ENCODE measurements around the gene CRYM.
A peak's percentile ranks its signal among the peaks of the same experiment; 100 is the strongest.

CRYM gene

DNA sequence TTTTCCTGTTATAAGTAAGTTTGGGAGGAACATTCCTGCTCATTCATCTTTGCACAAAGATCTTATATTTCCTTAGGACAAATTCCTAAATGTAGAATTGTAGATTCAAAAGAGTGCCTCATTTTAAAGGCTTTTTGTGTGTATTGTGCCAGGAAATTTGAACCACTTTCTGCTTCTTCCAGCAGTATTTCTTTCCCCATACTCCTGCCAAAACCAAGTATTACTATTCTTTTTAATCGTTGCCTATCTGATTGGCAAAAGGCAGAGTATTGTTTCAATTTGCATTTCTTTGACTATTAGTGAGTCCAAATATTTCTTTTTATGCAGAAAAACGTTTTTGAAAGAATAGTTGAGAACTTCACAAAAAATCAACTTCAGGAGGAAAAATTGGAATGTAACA is 35.3 kb downstream of the CRYM start:
- no peak for DNase-seq

DNA sequence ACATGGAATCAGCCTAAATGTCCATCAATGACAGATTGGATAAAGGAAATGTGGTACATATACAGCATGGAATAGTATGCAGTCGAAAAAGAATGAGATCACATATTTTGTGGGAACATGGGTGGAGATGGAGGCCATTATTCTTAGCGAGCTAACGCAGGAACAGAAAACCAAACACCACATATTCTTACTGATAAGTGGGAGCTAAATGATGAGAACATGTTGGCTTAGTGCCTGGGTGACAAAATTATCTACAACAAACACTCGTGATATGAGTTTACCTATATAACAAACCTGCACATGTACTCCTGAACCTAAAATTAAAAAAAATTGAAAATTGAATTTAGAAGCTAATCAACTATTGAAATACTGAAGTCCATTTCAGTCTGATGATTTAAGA is 38.4 kb downstream of the CRYM start:
- no peak for DNase-seq

DNA sequence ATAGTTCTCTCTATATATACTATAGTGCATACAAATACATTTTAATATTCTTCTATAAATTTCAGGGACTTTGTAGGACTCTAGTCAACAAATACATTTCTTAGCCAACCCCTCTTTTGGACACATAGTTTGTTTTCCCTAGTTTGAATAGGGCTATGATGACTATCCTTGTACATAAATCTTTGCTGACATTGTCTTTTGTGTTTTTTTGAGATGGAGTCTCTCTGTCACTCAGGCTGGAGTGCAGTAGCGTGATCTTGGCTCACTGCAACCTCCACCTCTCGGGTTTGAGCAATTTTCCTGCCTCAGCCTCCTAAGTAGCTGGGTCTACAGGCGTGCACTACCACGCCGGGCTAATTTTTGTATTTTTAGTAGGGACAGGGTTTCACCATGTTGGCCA is 41.3 kb downstream of the CRYM start:
- DNase-seq: no peak

DNA sequence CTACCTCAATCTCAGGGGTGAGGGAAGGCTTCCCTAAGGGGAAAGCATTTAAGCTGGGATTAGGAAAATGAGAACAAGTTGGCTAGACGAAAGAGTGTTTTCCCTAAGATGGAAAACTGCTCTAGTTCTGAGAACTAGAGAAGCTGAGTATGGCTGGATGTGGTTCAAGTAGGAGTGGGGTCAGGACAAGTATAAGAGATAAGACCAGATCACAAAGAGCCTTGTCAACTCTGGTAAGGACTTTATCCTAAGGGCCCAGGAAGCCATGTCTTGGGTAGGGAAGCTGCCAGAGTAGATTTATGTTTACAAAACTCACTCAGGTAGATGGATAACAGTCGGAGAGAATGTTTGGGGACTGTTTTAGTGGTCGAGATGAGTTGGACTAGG is 42.9 kb downstream of the CRYM start:
- no peak for DNase-seq

DNA sequence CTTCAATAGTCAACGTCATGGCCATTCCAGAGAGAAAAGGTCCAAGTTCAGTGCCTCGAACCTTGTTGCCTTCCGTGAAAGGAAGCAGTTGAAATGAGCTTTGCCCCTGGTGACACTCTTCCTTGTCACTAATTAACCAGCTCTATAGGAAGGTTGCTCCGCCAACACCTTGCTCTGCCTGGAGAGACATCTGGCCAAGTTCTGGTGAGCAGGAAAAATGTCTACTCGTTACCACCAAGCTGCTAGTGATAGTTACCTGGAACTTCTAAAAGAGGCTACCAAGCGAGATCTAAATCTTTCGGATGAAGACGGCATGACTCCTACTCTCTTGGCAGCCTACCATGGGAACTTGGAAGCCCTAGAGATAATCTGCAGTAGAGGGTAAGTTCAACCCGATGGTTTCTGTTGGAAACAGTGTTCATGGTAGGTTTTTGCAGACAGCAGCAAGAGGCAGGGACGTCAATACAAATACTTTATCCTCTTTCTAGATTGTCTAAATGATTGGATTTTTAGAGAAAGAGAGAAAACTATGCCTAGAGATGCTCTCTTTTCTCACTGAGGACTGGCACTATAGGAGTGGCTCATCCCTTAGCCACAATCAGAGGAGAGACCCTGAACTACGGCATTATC is 44.5 kb downstream of the CRYM start, which contains the start of gene ANKS4B:
TSS of gene ANKS4B (plus strand) at position 179 of the 630 bp plus-strand sequence. CDS start at position 218, 39 bp downstream.
- DNase-seq: no peak

DNA sequence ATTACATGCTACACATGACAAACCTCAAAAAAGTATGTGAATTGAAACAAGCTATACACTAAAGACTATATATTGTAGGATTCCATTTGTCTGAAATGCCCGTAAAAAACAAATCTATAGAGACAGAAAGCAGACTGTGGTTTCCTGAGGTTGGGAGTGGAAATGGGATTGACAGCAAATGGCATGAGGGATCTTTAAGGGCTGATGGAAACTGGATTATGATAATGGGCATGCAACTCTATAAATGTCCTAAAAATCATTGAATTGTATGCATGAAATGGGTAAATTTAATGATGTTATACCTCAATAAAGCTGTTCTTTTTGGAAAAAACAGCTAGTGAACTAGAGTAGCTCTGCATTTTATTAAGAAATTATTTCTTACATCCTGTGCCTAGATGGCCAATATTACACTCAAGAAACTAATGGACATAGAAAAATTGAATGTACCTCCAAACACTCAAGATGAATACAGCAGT is 45.0 kb downstream of the CRYM start:
- DNase-seq: no peak

DNA sequence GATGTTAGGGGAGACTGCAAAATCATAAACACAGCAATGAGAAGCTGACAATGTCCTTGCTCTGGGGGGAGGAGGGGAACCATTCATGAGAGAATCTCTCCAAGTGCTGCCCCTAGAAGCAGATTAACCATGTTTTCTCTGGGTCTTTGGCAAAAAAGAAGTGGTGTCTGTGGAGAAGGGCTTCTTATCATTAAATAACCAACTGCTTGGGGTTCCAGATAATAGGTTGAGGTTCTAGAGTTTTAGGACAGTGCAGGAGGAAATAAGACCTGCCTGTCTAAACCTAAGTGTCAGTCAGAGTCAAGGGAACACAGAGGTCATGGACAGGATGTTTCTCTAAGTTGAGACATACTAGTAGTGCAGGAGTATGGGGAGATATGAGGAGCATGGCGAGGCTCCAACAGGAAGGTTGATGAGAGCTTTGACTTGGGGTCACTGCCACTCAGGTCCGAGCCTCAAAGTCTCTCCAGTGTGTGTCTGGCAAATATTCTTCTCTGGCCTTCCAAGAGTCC is 49.7 kb downstream of the CRYM start:
- no peak for DNase-seq

DNA sequence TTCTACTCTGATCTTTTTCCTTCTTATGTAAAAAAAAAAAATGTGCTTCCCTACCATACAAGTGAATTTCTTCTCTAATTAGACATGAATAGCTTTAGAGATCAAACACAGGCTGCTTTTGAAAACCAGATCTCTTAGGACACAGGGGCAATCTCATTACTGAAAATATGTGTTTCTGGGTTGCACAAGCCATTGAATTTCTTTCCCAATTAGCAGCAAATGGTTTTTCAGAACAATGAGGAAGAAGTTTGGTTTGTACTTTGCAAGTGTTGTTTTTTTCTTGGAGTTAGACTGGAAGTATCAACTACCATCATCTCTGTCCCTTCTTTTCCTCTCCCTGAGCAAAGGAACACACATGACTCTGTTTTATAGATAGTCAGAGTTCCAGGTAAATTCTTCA is 50.2 kb downstream of the CRYM start:
- no peak for DNase-seq

DNA sequence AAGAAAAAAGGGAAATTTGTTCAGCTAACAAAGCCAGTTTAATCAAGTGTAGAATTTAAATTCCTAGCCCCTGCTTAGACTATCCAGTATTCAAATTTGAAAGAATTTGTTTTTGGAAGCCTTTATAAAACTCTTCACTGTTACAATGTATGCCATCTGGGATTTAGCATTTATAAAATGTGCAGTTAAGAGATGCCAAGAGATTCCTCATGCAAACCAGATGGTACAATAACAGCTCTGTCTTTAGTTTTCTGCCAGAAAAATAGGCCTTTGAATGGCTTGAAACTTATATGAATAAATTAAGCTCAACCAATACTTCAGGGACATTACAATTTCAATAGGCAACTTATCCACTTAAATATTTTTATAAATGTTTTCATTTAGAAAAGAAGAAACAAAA is 51.3 kb downstream of the CRYM start:
- DNase-seq: no peak

DNA sequence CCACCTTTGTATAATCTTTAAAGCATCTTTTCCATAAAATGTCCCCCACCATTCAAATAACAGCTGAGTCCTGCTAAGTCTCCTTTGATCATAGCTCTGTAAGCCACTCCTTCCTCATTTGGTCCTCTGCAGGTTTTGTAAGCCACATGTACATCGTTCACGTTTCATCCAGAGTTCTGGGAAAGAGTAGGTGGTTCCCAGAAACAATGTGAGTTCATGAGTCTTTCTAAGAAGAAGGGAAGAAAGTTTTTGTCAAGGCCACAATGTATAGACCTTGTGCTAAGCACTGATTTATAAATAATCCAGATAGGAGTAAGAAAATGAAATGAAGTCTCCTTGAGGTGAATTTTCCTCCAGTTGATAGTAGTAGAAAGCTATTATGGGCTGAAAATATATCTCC is 53.3 kb downstream of the CRYM start:
- DNase-seq: peak in 1 of 5 donors; percentile 69

DNA sequence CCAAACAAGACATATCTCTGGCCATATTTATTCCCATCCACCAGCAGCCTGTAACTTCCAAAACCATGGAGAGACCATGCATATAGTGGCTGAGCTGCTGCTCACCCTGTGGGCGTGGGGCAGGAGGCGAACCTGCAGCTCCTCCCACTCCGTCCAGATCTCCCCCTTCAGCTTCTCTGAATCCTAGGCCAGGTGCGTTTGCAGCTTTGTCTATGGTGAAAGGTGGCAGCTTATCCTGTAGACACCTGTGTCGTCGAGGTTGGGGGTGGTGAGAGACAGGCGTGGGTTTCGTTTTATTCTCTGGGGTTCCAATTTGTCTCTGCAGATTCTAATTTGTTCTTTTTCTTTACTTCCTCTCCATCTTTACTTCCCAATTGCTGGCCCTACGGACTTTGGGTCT is 54.3 kb downstream of the CRYM start:
- DNase-seq: no peak

DNA sequence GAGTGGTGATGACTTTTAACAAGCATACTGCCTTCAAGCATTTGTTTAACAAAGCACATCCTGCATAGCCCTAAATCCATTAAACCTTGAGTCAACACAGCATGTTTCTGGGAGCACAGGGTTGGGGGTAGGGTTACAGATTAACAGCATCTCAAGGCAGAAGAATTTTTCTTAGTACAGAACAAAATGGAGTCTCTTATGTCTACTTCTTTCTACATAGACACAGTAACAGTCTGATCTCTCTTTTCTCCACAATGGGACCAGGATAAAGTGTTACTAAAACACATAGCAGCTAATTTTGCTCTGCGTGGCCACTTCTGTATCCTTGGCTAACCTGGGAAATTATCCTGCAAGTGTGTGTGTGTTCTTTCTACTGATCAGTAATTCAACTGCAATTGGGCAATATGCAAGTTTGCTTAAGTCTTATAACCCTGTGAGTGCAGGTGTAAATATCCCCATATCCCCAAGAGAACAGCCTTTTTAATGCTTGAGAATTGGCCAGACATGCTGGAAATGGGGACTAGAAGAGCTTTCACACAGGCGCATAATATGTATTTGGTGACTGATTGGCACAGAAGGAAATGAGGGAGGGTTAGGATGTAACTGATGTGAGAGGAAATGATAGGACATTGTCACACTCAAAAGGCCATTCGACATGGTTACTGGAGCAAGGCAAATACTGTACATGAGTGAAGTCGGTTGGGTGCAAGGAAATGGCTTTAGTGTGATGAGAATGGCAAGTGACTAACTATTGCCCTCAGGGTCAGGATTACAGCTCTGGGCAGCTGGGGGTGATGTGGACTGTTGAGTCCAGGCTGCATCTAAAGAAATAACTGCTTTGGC is 55.4 kb downstream of the CRYM start:
- no peak for DNase-seq

DNA sequence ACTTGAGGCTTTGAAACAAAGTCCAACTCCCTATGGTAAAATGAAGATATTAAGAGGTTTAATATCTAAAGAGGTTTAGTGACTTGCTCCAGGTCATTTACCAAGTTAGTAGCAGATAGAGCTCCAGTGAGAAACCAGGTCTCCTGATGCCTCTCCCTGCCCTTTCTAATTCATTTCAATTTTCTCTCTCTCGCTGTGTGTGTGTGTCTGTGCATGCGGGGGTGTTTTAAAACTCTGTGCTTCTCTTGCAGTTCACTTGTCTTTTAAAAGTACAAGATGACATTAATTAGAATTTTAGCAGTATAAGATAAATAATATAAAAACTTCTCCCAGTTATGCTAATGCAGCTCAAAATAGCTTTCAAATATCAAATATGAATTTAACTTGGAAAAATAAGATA is 58.5 kb downstream of the CRYM start:
- DNase-seq: no peak

DNA sequence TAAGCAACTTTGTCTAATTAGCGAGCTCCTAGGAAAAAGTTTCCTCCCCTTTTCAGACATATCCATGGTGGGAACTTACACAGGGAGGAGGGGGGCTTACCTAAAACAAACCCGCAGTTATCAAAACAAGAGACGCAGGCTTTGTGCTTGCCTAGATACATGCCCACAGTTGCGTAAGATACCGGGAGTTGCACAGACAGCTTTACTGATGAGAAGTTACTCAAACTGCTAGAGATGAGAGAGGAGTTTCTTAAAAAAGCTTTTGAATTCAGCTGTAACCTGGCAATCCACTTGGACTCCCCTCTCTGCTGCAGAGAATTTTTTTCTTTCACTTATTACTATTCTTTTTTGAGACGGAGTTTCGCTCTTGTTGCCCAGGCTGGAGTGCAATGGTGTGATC is 59.9 kb downstream of the CRYM start:
- DNase-seq: no peak

DNA sequence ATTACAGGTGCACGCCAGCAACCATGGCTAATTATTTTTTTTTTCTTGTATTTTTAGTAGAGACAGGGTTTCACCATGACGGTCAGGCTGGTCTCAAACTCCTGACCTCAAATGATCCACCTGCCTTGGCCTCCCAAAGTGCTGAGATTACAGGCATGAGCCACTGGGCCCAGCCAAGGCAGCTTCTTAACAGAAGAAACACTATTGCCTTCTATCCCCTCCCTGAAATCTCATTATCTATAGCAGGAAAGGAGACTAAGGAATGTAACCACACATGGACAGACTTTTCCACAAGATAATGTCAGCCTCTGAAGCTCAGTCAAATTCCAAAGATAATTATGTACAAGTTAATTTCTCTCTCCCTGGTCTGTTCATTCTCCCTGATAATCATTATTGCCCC is 61.0 kb downstream of the CRYM start:
- no peak for DNase-seq

DNA sequence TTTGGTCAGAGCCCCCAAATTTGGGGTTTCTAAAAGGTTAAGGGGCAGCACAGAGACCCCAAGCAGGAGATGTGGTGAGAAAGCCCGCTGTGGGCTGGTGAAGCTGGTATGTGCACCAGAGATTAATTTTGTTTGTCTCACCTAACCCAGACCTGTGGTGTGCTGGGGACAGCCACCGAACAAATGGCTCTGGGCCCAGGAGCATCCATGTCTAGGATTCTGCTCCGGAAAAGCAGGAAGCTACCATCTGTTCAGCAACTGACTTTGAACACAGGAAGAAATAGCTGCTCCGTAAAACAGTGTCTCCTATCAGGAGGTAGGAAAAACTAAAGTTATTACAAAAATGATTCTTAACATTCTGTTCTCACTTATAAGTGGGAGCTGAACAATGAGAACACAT is 64.0 kb downstream of the CRYM start:
- no peak for DNase-seq

DNA sequence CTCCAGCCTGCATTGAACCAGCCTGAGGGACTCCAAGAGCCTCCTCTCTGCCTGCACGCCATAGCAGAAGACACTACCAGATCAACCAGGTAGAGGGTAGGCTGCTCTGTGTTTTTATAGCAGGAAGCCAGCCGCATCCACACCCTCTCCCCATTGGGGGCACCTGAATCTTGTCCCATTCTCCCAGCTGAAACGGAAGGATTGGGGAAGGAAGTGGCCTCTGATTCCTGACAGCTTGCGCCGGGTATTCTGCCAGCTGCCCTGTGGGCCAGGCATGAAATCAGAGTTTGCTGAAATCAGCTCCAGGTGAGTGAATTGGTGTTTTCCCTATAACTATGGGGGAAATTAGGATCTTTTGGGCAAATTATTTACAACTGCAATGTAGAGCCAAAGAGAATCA is 66.6 kb downstream of the CRYM start, which contains the start of gene ZP2:
TSS of gene ZP2 (minus strand) at position 89 of the 400 bp plus-strand sequence. CDS start at position 62, 27 bp downstream.
- no peak for DNase-seq
